SHP77 (cell line): ENCODE data around the gene LRRC45.
A peak's percentile ranks its signal among the peaks of the same experiment; 100 is the strongest.
"Not testable (repeated sequence)": the region's sequence is repeated elsewhere in the genome, so short reads cannot be mapped to it uniquely, and the experiment has no call there.

ENCODE experiments used
- DNase-seq, 2 experiments: peaks; one replicate each; lab custom pipeline; 2025; lab: John Stamatoyannopoulos, UW

LRRC45 gene

GRCh38 chr17:82022981-82023446 lies at the start of gene LRRC45:
Gene LRRC45, plus strand, starts transcription at chr17:82023305. Its CDS starts 339 bp downstream, at chr17:82023644.
- peak; percentile 100 for DNase-seq

GRCh38 chr17:81973432-81973831 lies 49.7 kb upstream of the LRRC45 start:
- DNase-seq, result no peak

- peak; percentile 83 to 91 for DNase-seq
Observed at GRCh38 chr17:81976332-81977210, 46.5 kb upstream of the LRRC45 start.

GRCh38 chr17:81977211-81977808 lies 45.8 kb upstream of the LRRC45 start, which contains the start of gene ASPSCR1:
Gene ASPSCR1, plus strand, starts transcription at chr17:81977629. Its CDS starts 18 bp downstream, at chr17:81977647.
- peak; percentile 79 to 86 for DNase-seq

- no peak for DNase-seq
Observed at GRCh38 chr17:81978524-81979298, 44.4 kb upstream of the LRRC45 start.

GRCh38 chr17:81980122-81980521 lies 43.0 kb upstream of the LRRC45 start:
- no peak for DNase-seq

- DNase-seq, result no peak
Observed at GRCh38 chr17:81980707-81981343, 42.3 kb upstream of the LRRC45 start.

- DNase-seq, result not testable (repeated sequence)
Observed at GRCh38 chr17:81981511-81981910, 41.6 kb upstream of the LRRC45 start.

GRCh38 chr17:81983011-81983638 lies 40.0 kb upstream of the LRRC45 start:
- DNase-seq, result no peak

- no peak for DNase-seq
Observed at GRCh38 chr17:81983639-81984373, 39.3 kb upstream of the LRRC45 start.

GRCh38 chr17:81984773-81985410 lies 38.2 kb upstream of the LRRC45 start:
- DNase-seq, result no peak

GRCh38 chr17:81986606-81987005 lies 36.5 kb upstream of the LRRC45 start:
- no peak for DNase-seq

- DNase-seq, result no peak
Observed at GRCh38 chr17:81987161-81987770, 35.8 kb upstream of the LRRC45 start.

- DNase-seq, result no peak
Observed at GRCh38 chr17:81990836-81991683, 32.0 kb upstream of the LRRC45 start.

GRCh38 chr17:81991684-81992305 lies 31.3 kb upstream of the LRRC45 start:
- DNase-seq, result peak; percentile 98 to 99

- DNase-seq, result no peak
Observed at GRCh38 chr17:81992306-81993102, 30.6 kb upstream of the LRRC45 start.
